ENCODE data around the gene MDN1.

The MDN1 gene

DNA sequence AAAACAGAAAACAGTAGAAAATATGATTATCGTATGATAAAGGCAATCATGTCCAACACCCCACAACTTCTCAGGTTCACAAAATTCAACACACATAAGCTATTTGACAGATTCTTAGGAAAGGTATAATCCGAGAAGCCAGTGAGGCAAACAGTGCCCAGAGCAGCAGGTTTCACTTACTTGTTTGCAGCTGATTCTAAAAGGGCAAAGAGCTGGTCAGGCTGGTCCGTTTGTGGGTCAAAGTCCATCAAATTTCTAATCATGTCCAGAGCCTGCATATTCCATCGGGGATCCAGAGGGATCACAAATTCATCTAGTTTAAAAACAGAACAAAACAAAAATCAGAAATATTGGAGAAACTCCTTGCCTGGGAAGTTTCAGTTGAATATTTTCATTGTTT lies 111.3 kb downstream of the MDN1 start:
- ChIA-PET CTCF (no interaction called here), POLR2A (no interaction called here)
- DNase-seq (ENCODE audit: extremely low spot score): no peak
- TF ChIP-seq L3MBTL2 (conservative IDR thresholded peaks at IDR 0.05): no peak
- TF ChIP-seq ARNT (IDR thresholded peaks at IDR 0.05): no peak
- no peak for TF ChIP-seq SP1 (IDR thresholded peaks at IDR 0.05)
- no peak for TF ChIP-seq ELF4 (IDR thresholded peaks at IDR 0.05)
- TF ChIP-seq ZNF384 (IDR thresholded peaks at IDR 0.05): no peak
- TF ChIP-seq NFRKB (IDR thresholded peaks at IDR 0.05): no peak

DNA sequence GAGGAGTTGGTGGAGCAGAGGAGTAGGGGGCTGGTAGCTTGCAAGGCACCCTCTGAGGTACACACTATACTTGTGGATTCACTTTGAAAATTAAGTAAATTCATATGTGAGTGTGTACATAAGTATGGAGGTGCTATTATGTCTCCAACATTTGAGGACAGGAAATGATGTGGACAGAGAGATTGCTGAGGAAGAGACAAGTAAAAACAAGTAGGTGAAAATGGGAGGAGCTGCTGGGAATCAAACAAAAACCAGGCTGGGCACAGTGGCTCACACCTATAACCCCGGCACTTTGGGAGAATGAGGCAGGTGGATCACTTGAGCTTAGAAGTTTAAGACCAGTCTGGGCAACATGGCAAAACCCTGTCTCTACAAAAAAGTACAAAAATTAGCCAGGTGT lies 111.8 kb downstream of the MDN1 start:
- POLR2A ChIA-PET: no interaction called here

DNA sequence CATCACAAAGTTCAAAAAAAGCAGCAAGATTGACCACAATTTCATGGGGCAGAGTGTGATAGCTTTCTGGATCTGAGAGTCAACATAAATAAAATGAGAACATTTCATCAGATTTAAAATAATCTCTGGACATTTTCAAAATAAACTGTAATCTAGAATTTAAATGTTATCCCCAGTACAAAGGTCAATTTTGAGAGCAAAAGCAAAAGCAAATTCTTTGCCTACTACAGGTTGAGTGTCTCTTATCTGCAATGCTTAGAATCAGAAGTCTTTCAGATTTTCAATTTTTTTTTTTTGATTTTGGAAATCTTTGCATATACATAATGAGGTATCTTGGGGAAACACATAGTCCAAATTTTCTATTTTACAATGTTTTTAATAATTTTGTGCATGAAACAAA lies 113.5 kb downstream of the MDN1 start:
- TF ChIP-seq BHLHE40 (IDR thresholded peaks at IDR 0.05; ENCODE audit: borderline replicate concordance): no peak
- TF ChIP-seq LEF1 (IDR thresholded peaks at IDR 0.05; ENCODE audit: borderline replicate concordance): no peak
- no peak for TF ChIP-seq CTBP1 (IDR thresholded peaks at IDR 0.05; ENCODE audit: borderline replicate concordance)
- no peak for TF ChIP-seq FOXA1 (IDR thresholded peaks at IDR 0.05)
- TF ChIP-seq HDGF (IDR thresholded peaks at IDR 0.05; ENCODE audit: borderline replicate concordance): no peak
- no peak for TF ChIP-seq L3MBTL2 (conservative IDR thresholded peaks at IDR 0.05)
- TF ChIP-seq ZNF384 (IDR thresholded peaks at IDR 0.05): no peak
- no peak for TF ChIP-seq ELF4 (IDR thresholded peaks at IDR 0.05)
- no peak for DNase-seq (ENCODE audit: extremely low spot score)
- ChIA-PET CTCF (no interaction called here), POLR2A (no interaction called here)

More for the DNA sequence above, 111.8 kb downstream of the MDN1 start:
- CTCF ChIA-PET: interaction anchor here (0.6 kb wide), 1 partner anchor 1019 kb away, joined by 3 read pairs; no protein-coding TSS in a partner anchor
- no peak for DNase-seq (ENCODE audit: extremely low spot score)
- TF ChIP-seq ELF4 (IDR thresholded peaks at IDR 0.05) (no peak), LEF1 (IDR thresholded peaks at IDR 0.05; ENCODE audit: borderline replicate concordance) (no peak), FOXK2 (IDR thresholded peaks at IDR 0.05) (no peak), ZNF384 (IDR thresholded peaks at IDR 0.05) (no peak), ARNT (IDR thresholded peaks at IDR 0.05) (no peak), SUZ12 (IDR thresholded peaks at IDR 0.05) (no peak), NFRKB (IDR thresholded peaks at IDR 0.05) (no peak), FOXA1 (IDR thresholded peaks at IDR 0.05) (no peak), L3MBTL2 (conservative IDR thresholded peaks at IDR 0.05) (no peak), BHLHE40 (IDR thresholded peaks at IDR 0.05; ENCODE audit: borderline replicate concordance) (no peak), FOXM1 (IDR thresholded peaks at IDR 0.05; ENCODE audit: borderline replicate concordance) (no peak), CTBP1 (IDR thresholded peaks at IDR 0.05; ENCODE audit: borderline replicate concordance) (no peak), SP1 (IDR thresholded peaks at IDR 0.05) (no peak), TARDBP (IDR thresholded peaks at IDR 0.05) (no peak), HDGF (IDR thresholded peaks at IDR 0.05; ENCODE audit: borderline replicate concordance) (no peak)
- TF ChIP-seq, protein P1, sequence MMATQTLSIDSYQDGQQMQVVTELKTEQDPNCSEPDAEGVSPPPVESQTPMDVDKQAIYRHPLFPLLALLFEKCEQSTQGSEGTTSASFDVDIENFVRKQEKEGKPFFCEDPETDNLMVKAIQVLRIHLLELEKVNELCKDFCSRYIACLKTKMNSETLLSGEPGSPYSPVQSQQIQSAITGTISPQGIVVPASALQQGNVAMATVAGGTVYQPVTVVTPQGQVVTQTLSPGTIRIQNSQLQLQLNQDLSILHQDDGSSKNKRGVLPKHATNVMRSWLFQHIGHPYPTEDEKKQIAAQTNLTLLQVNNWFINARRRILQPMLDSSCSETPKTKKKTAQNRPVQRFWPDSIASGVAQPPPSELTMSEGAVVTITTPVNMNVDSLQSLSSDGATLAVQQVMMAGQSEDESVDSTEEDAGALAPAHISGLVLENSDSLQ (IDR thresholded peaks at IDR 0.05): no peak

DNA sequence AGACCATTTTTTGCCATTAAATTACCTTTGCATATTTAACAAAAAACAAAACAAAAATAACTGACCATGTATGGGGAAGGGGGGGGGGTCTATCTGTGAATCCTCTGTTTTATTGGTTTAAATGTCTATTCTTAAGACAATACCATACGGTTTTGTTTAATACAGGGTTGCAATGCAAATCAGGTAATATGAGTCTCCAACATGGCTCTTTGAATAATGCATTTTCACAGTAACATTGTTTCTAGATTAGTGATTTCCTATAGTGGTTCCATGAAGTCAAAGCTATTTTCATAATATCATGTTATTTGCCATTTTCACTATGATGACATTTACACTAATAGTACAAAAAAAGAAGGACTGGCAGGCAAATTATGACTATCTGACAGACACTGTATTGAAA lies 116.3 kb downstream of the MDN1 start:
- POLR2A ChIA-PET: no interaction called here
- TF ChIP-seq SP1 (IDR thresholded peaks at IDR 0.05): no peak
- TF ChIP-seq ZNF384 (IDR thresholded peaks at IDR 0.05): no peak
- TF ChIP-seq FOXA1 (IDR thresholded peaks at IDR 0.05): no peak
- no peak for TF ChIP-seq HDGF (IDR thresholded peaks at IDR 0.05; ENCODE audit: borderline replicate concordance)
- TF ChIP-seq L3MBTL2 (conservative IDR thresholded peaks at IDR 0.05): no peak
- TF ChIP-seq TARDBP (IDR thresholded peaks at IDR 0.05): no peak
- CTCF ChIA-PET: no interaction called here
- DNase-seq (ENCODE audit: extremely low spot score): no peak

DNA sequence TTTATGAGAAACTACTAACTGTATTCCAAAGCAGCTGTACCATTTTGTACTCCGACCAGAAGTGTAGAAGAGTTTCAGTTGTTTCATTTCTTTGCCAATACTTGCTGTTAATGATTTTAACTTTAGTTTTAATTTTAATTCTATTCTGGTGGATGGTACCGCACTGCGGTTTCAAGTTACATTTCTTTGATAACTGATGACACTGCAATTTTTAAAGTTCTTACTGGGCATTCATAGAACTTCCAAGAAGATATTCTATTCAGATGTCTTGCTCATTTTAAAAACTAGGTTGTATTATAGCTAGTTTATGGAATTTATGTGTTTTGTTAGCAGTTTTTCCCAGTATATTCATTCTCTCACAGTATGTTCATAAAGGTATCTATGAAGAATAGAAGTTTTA lies 117.2 kb downstream of the MDN1 start:
- ChIA-PET POLR2A (no interaction called here), CTCF (no interaction called here)

DNA sequence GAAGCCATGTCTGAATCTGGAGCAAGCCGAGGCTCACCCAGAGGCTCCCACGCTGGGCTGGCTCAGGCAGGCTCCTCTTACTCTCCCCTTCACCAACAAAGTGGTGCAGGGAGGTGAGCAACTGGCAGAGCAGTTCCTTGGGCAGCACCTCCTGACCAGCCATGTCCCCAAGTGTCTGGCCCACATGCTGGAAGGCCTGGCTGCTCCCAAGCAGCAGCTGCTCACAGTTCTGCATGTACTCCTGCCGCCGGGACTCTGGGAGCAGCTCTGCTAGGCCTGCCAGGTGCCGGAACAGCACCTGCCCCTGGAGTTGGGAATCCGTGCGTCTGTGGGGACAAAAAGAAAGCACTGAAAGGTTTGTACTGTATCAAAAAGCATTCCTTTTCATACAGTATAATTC lies 123.9 kb downstream of the MDN1 start:
- POLR2A ChIA-PET: no interaction called here
- no peak for DNase-seq (ENCODE audit: extremely low spot score)
- CTCF ChIA-PET: no interaction called here
- no peak for TF ChIP-seq ZNF384 (IDR thresholded peaks at IDR 0.05)
- TF ChIP-seq NFRKB (IDR thresholded peaks at IDR 0.05): no peak
- no peak for TF ChIP-seq FOXK2 (IDR thresholded peaks at IDR 0.05)
- no peak for TF ChIP-seq SUZ12 (IDR thresholded peaks at IDR 0.05)
- no peak for TF ChIP-seq LEF1 (IDR thresholded peaks at IDR 0.05; ENCODE audit: borderline replicate concordance)
- TF ChIP-seq, protein P1 (IDR thresholded peaks at IDR 0.05): no peak
- TF ChIP-seq BHLHE40 (IDR thresholded peaks at IDR 0.05; ENCODE audit: borderline replicate concordance): no peak
- no peak for TF ChIP-seq SP1 (IDR thresholded peaks at IDR 0.05)
- no peak for TF ChIP-seq L3MBTL2 (conservative IDR thresholded peaks at IDR 0.05)
- no peak for TF ChIP-seq TARDBP (IDR thresholded peaks at IDR 0.05)
- TF ChIP-seq ELF4 (IDR thresholded peaks at IDR 0.05): no peak
- no peak for TF ChIP-seq FOXM1 (IDR thresholded peaks at IDR 0.05; ENCODE audit: borderline replicate concordance)
- TF ChIP-seq HDGF (IDR thresholded peaks at IDR 0.05; ENCODE audit: borderline replicate concordance): no peak

More for the DNA sequence above, 117.2 kb downstream of the MDN1 start:
- TF ChIP-seq LEF1 (IDR thresholded peaks at IDR 0.05; ENCODE audit: borderline replicate concordance) (no peak), SP1 (IDR thresholded peaks at IDR 0.05) (no peak), ARNT (IDR thresholded peaks at IDR 0.05) (no peak), NFRKB (IDR thresholded peaks at IDR 0.05) (no peak), HDGF (IDR thresholded peaks at IDR 0.05; ENCODE audit: borderline replicate concordance) (no peak), SUZ12 (IDR thresholded peaks at IDR 0.05) (no peak), FOXM1 (IDR thresholded peaks at IDR 0.05; ENCODE audit: borderline replicate concordance) (no peak), CTBP1 (IDR thresholded peaks at IDR 0.05; ENCODE audit: borderline replicate concordance) (no peak), FOXA1 (IDR thresholded peaks at IDR 0.05) (no peak), FOXK2 (IDR thresholded peaks at IDR 0.05) (no peak), ELF4 (IDR thresholded peaks at IDR 0.05) (no peak), TARDBP (IDR thresholded peaks at IDR 0.05) (no peak), ZNF384 (IDR thresholded peaks at IDR 0.05) (no peak), L3MBTL2 (conservative IDR thresholded peaks at IDR 0.05) (no peak), BHLHE40 (IDR thresholded peaks at IDR 0.05; ENCODE audit: borderline replicate concordance) (no peak)
- TF ChIP-seq, protein P1 (IDR thresholded peaks at IDR 0.05): no peak
- no peak for DNase-seq (ENCODE audit: extremely low spot score)

All from HEK293T (cell line).